ENCODE data around the gene ADIG.
"Not testable (repeated sequence)": the region's sequence is repeated elsewhere in the genome, so short reads cannot be mapped to it uniquely, and the experiment has no call there.

Gene ADIG

DNA sequence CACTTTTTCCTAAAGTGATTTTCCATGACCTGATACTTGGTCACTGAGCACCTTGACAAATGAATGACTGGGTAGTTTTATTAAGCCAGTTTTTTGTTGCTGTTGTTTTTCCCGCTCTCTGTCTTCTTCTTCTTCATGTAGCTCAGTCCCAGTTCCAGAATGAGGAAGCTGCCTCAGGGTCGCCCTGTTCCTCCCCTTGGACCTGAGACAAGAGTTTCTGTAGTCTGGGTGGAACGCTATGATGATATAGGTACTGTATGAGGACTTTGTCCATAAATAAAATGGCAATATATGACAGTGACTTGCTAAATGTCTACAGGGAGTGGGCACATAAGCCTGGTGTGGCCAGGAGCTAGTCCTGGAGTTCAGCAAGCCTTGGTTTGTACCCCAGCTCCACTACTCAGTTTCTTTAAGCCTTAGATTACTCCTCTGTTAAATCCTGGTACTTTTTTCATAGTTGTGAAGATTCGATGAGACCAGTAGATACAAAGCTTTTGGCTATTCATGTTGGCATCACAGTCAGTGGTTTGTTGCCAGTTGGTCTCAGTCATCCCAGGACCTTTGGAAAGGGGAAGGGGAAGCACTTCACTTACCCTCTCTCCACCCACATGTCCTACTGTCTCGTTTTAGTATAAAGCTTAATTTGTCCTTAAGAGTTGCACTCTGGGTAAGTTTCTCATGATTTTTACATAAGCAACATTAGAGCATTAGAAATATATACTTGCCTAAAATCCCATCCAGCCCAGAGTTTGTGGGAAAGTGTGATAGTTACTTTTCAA lies 11.1 kb upstream of the ADIG start:
- no peak for DNase-seq (ENCODE audit: low read depth in 1 of 2, low spot score in 1 of 2)

DNA sequence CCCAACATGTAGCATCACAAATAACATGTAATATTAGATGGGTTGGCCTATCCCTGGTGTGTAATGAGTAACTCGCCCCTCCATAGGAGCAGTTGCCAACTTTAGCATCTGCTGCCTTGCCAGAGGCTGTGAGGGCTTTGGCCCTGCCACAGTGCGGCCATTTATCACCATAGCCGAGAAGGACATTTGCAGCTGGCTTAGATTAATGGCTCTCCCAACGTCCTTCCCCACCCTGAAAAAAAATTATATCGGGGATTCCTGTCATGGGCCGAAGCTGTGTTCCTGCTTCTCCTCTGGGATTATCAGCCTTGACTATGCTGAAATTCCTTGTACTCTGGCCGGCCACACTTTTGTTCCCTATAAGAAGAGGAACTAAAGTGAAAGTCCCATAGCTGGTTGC lies 7.6 kb upstream of the ADIG start:
- no peak for DNase-seq (ENCODE audit: low read depth in 1 of 2, low spot score in 1 of 2)

DNA sequence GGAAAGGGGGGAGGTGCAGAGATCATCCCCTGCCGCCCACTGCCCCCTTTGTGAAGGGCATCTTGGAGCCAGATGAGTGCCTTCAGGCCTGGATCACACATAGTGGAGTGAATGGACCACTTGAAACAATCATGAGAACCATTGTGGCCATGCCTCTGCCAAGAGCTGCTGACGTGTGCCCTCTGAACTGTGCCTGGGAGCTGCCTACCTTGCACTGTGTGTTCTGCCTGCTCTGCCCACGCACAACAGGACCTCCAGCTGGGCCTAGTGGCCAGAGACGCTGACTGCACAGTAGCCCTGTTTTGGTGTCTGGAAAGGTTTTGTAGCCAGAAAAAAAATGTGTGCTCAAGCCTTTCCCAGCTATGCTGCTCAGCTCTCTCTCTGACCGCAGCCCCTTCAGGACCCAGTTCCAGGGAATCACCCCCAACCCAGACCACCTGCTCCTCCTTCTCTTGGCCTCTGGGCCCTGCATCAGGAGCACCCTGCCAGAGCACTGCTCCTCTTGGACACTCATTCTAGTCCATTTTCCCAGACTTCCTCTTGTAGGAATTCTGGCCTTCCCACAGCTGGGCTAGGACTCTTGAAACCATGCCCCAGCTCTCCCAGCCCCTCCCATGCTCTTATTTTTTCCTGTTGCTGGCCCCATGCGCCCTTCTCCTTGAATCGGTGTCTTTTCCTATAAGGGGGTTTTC lies 1.6 kb upstream of the ADIG start:
- no peak for DNase-seq (ENCODE audit: low read depth in 1 of 2, low spot score in 1 of 2)

DNA sequence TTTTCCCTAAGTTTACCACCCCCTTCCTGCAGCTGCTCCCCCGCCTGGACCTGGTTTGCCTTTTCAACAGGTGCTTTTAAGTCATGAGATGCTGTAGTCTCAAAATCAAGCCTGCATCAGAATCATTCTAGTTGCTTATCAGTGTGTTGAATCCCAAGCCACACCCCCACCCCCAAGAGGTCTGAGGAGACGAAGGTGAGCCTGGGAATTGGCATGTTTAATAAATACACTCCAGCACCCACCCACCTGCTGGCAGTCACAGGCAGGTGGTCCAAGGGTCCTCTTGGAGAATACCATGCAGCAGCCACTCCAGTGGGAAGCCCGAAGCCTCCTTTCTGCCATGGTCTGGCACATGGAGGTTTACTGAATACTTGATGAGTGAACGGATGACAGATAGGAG lies 1.1 kb upstream of the ADIG start:
- DNase-seq (ENCODE audit: low read depth in 1 of 2, low spot score in 1 of 2): no peak

DNA sequence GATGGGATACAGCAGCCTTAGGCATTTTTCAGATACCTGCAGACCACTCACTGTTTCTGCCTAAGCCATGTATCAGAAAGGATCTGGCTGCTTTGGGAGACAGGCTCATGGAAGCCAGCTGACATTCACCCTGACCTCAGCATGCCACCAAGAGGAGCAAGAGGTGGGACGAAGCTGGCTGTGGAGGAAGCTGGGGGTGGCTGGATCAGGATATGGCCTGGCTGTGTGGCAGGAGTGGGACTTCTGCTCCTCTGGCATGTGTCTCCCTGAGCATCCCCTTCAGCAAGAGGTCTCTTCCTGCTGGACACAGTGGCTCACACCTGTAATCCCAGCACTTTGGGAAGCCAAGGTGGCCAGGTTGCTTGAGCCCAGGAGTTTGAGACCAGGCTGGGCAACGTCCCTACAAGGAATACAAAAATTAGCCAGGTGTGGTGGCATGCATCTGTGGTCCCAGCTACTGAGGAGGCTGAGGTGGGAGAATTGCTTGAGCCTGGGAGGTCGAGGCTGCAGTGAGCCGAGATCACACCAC lies 897 bp downstream of the ADIG start:
- DNase-seq (ENCODE audit: low read depth in 1 of 2, low spot score in 1 of 2): no peak

DNA sequence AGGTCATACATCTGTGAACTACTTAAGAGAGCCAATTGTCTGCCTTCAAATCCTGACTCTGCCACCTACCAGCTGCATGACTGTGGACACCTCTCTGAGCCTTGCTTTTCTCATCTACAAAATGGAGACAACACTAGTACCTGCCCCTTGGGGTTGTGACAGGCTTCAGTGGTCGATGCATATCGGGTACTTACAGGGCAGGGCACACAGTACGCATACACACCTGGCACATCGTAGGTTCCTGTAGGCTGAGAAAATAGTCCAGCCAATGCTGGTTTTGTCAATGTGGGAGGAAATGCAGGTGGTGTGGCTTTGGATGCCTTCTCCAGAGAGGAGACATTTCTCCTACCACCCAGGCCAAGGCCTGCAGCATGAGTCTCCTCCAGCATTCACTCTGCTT lies 2.3 kb downstream of the ADIG start:
- DNase-seq (ENCODE audit: low read depth in 1 of 2, low spot score in 1 of 2): no peak

DNA sequence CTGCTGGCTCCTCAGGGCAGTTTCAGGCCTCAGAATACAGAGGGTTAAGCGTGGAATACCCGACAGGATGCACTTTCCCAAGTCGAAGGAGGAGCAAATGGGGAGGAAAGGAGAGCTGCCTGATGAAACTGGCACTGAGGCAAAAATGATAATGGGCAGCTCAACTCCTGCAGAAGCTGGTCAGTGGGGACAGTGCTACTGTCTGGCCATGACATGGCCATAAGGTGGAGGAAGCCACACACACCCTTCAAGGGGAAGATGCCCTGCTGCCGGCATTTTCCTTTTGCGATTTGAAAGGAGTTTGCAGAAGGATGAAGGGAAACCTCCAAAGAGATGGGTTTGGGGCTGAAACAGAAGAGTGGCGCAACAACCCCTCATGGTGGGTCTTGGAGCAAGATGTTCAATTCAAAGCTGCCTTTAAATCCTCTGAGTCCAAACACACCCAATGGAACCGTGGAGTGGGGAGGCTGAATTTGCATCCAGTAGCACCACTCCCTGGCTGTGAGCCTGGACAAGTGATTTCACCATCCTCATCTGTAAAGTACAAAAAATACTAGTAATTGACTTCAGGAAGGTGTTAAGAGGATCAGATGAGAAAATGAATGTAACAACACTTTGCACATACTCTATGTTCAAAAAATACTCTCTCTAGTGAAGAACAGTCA lies 3.2 kb downstream of the ADIG start:
- no peak for DNase-seq (ENCODE audit: low read depth in 1 of 2, low spot score in 1 of 2)

DNA sequence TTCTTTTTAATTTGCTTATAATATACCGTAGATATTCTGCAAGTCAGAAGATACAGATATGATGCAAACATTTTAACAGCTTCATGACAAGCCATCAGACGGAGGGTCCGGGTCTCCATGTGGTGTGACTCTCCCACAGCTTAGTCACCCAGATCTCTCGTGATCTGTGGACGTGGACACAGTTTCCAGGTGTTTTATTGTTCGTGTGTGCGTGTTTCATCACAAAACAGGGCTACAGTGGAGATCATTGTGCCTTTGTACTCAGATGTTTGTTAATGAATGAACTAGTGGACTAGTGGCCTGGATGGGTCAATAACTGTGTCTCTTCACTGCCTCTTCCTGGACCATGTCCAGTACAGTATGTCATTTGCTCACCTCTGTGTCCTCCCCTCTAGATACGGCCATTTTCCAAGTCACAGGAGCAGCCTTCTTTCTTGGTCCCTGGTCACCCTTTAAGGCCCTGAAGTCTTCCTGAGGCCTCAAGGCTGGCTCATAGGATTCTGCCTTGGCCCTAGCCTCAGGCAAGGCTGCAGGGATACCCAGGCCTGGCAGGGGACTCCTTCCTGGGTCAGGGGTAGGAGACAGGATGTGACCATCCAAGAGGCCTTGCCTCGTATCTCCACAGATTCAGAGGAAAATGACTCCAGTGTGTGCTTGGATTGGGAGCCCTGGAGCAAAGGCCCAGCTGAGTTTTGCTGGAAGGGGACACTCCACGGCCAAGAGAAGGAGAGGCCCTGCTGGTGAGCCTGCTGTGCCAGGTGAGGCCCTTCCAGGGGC lies 4.6 kb downstream of the ADIG start:
- no peak for DNase-seq (ENCODE audit: low read depth in 1 of 2, low spot score in 1 of 2)

DNA sequence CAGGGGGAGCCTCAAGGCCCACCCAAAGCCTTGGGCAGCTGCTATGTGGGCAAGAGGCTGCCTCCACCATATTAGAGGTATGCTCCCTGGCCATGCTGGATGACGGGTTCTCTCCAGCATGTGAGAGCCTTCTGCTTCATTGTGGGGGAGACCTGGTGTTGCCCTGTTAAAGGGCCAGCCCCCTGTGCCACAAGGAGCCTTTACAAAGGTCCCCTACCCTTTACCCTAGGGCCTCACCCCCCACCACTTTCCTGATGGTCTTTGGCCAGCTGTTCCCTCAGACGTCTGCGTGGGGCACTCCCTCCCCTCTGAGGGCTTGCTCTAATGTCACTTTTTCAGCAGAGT lies 5.2 kb downstream of the ADIG start:
- DNase-seq (ENCODE audit: low read depth in 1 of 2, low spot score in 1 of 2): no peak

DNA sequence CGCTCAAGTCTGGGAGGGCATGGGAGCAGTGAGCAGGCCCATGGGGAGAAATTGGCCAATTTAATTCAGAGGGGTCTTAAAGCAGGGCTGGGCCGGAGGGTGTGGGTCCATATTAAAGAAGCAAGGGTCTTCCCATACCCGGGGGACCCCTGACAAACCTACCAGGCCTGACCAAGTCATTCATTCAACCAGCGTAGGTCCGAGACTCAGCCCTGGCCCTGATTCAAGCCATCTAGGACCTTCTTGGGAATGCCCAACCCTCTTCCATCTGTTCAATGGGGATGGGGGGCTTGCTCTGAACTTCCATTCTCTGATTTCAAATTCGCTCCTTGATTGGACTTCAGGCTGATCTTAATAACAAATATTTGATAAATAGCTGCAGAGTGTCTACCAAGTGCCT lies 7.3 kb downstream of the ADIG start:
- no peak for DNase-seq (ENCODE audit: low read depth in 1 of 2, low spot score in 1 of 2)

DNA sequence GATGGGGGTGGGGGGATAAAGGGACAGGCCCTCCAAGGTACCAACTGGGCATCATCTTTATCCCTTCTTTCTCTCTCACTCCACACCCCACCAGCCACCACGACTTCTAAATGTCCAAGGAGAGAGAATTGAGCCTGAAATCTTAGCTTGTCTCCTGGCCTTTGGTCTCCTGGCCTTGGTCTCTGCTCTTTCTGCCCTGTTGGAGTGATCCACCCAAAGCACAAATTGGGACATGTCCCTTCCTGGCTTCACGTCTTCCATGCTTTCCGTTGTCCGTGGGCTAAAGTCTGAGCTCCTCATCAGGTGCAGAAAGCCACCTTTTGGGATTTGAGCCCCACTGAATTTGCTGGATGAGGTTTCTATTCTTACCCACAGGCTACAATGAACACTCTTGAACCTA lies 8.4 kb downstream of the ADIG start:
- DNase-seq (ENCODE audit: low read depth in 1 of 2, low spot score in 1 of 2): no peak

DNA sequence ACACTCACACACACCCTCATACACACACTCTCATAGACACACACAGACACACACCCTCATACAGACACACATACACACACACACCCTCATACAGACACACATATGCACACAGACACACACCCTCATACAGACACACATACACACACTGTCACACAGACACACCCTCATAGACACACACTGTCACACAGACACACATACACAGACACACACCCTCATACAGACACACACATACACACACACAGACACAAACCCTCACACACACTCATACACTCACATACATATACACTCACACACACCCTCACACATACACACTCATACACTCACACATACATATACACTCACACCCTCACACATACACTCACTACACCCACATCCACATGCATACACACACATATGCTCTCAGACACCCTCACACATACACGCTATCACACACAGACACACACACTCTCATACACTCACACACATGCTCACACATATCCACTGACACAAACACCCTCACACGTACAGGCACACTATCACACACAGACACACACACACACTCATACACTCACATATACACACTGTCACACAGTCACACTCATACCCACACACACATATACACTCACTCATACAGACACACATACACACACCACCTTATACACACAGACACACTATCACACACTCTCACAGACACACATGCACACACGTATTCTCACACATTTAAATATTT lies 9.1 kb downstream of the ADIG start:
- DNase-seq (ENCODE audit: low read depth in 1 of 2, low spot score in 1 of 2): no peak

DNA sequence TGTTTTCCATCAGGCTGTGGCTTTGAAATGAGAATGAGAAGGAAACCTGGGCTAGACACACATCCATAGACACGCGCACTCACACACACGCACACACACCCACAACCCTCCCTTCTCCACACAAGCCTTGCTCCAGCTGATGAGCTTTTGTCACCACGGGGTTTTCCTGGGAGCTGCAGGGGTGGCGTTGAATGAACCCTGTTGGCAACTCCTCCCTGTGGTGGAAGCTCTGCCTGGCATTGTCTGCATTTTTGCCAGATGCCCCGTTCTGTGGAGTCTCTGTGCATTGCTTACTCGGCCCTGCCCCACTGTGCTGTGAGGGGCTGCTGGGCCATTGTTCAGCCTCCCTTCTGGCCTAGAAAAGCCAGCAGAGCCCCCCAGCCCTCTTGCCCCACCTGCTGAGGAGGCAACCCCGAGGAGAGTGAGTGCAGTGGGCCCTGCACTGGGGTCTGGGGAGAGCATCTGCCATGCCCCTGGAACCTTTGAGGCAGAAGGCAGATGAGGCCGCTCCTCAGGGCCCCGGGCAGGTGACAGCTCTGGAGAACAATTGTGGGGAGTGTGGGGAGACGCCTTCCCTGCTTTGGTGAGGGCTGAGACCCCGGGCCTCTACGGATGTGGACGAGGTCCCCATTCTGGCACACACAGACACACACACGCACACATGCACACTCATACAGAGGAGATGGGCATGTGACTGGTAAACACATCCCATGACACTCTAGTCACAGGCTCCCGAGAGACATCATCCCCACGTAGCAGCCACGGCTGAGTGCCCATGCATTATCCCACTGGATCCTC lies 9.9 kb downstream of the ADIG start:
- DNase-seq (ENCODE audit: low read depth in 1 of 2, low spot score in 1 of 2): no peak

DNA sequence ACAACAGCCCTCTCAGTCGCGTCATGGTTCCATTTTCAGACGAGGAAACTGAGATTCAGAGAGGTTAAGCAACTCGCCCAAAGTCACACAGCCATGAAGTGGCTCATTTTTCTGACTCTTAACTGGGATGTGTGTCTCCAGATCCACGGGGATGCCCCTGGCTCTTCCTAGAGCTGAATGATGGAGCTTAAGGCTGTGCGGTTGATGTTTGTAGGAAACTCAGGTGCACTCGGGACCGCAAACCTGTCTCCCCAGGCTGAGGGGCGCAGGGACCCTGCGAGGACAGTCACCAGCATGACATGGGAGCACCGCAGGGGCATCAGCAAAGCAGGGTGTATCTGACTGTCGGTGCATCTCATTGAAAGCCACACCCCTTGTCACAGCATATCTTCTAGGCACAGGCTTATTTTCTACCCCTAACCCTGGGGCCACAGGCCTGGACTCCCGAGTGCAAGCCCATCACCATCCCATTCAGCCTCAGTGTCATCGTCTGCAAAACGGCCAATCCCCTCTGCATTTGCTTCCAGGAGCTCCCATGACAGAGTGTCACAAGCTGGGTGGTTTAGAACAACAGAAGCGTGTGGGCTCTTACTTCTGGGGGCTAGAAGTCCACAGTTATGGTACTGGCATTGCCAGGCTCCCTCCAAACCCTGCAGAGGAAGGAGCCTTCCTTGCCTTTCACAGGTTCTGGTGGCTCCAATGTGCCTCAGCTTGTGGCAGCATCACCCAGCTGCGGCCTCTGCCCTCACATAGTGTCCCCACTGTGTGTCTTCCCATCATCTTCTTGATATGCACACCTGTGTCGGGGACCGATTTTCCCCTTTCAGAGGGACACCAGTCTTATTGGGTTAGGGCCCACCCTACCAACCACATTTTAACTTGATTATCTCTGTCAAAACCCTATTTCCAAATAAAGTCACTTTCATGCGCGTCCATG lies 10.7 kb downstream of the ADIG start:
- DNase-seq (ENCODE audit: low read depth in 1 of 2, low spot score in 1 of 2): no peak

DNA sequence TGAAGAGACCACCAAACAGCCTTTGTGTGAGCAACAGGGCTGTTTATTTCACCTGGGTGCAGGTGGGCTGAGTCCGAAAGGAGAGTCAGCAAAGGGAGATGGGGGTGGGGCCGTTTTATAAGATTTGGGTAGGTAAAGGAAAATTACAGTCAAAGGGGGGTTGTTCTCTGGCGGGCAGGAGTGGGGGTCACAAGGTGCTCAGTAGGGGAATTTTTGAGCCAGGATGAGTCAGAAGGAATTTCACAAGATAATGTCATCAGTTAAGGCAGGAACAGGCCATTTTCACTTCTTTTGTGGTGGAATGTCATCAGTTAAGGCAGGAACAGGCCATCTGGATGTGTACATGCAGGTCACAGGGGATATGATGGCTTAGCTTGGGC lies 11.4 kb downstream of the ADIG start:
- DNase-seq (ENCODE audit: low read depth in 1 of 2, low spot score in 1 of 2): not testable (repeated sequence)

DNA sequence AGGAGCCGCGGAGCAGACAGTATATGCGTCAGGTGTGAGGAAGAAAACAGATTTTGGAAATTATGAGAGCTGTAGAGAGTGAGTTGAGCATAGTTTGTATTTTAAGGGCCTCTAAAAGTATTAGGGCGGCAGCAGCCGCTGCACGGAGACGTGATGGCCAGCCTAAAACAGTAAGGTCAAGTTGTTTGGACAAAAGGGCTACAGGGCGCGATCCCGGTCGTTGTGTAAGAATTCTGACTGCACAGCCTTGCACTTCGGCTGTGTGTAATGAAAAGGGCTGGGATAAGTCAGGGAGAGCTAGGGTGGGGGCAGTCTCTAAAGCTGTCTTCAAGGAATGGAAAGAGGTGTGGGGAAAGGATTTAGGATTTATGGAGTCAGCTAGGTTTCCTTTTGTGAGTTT lies 13.3 kb downstream of the ADIG start:
- DNase-seq (ENCODE audit: low read depth in 1 of 2, low spot score in 1 of 2): not testable (repeated sequence)

DNA sequence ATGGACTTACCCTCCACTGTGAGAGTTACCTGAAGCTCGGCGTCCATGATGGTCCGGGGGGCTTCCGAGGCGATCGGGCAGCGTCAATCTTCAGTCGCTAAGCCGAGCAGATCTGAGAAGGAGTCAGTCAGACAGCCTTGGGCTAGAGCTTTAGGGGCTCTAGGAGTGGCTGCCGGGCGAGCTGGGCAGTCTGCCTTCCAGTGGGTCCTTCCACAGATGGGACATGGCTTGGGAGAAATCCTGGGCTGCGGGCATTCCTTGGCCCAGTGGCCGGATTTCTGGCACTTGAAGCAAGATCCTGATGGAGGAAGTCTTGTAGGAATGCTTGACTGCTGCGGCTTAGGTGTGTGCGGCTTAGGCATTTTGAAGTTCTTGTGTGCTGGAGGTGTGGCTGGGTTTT lies 14.9 kb downstream of the ADIG start:
- not testable (repeated sequence) for DNase-seq (ENCODE audit: low read depth in 1 of 2, low spot score in 1 of 2)

DNA sequence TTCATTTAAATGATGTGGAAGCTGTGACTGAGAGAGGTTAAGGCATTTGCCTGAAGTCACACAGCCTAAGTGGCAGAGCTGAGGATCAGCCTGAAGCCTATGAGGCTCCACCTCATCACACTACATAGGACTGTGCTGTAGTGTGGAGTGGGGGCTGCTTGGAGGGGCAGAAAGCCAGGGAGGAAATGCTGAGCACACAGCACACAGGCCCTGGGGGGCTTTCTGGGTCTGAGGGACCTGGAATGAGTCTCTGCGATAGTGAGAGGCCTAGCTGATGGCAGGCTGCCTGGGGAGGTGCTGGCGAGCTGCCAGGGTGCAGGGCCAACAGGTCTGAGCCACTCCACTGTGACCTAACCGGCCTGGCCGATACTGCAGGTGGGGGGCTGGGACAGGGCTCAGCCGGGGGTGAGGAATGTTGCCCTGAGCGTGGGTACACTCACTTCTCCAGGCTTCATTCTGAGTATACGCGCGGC lies 18.4 kb downstream of the ADIG start:
- no peak for DNase-seq (ENCODE audit: low read depth in 1 of 2, low spot score in 1 of 2)

DNA sequence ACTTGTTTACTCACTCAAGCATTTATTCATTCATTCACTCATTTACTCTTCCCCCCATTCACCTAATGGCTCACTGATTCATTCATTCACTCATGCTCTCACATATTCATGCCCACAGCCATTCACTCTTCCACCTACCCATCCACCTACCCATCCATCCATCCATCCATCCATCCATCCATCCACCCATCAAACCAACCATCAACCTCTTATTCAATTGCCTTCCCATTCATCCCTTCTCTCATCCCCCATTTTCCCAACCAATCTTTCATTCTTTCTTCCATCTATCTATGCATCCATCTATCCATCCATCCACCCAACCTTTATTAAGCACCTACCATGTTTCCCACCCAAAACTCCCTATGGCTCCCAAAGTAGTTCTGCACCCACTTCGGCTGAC lies 19.1 kb downstream of the ADIG start:
- no peak for DNase-seq (ENCODE audit: low read depth in 1 of 2, low spot score in 1 of 2)

Measured in activated CD4-positive, alpha-beta T cell treated with anti-CD3 and anti-CD28 coated beads, Interleukin-2, amount 50 U/mL, for 24 hours (primary cell).